ENCODE measurements around the gene ADK. TPM values are rescaled to one million over a fixed set of nuclear protein-coding genes. Genes with fewer than 3 reads are reported as not detected.

Gene ADK
- total and polyA plus RNA-seq, 2 of the 4 experiments (the other 2 are of a cell fraction), result 30.6 to 40.9 TPM

DNA sequence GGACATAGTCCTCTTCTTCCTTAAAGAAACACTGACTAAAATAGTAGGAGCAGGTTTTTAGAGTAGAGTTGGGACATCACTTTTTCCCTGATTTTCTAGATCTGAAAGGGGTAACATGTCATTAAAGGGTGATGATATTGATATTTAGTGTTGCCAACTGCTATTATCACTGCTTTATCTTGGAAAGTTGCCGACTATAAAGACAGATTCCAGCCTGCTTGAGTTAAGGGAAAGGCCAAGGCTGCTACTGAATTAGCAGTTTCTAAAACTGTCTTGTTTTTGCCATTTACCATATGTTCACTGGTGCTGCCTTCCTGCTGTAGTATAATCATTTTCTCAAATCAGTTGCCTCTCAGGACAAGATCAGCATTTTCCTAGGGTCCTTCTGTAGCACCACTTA is 30.1 kb upstream of the ADK start:
- Histone ChIP-seq H4K8ac (ENCODE audit: low read depth in 2 of 2, low read length in 2 of 2) (no peak overlapping the region), H3K23ac (ENCODE audit: low read depth, low read length) (no peak overlapping the region), H2AFZ (replicated peaks; ENCODE audit: low read length, poor library complexity) (no peak overlapping the region), H2BK15ac (ENCODE audit: low read depth, low read length) (no peak overlapping the region), H3K9me1 (ENCODE audit: insufficient read depth, low read length) (no peaks in the 10 kb centered on the region; the same call in 1 of the 2 replicates), H3K56ac (ENCODE audit: extremely low read depth, insufficient read depth, low read length) (no peak overlapping the region), H4K5ac (ENCODE audit: low read depth, low read length) (no peak overlapping the region), H3K14ac (replicated peaks; ENCODE audit: low read depth, low read length) (no peak overlapping the region), H2AK5ac (ENCODE audit: low read depth, low read length) (no peak overlapping the region), H4K91ac (ENCODE audit: insufficient read depth, low read depth, low read length) (no peak overlapping the region), H3K4ac (ENCODE audit: low read depth, low read length) (no peak overlapping the region), H3K79me1 (ENCODE audit: low read depth in 1 of 2, low read length in 2 of 2) (peaks cover 14 to 46% of the 10 kb centered on the region in 2 experiments; a peak in 3 of 4 replicates), H3K36me3 (ENCODE audit: control insufficient read depth, insufficient read depth, low read length) (peaks cover 54% of the 10 kb centered on the region), H4K20me1 (ENCODE audit: insufficient read depth, low read length) (peaks cover 29% of the 10 kb centered on the region), H3K27ac (ENCODE audit: insufficient read depth, low read length) (no peak overlapping the region), H3K9me3 (ENCODE audit: control insufficient read depth, insufficient read depth, low read length) (no peaks in the 10 kb centered on the region), H3K27me3 (ENCODE audit: control insufficient read depth, insufficient read depth, low read length) (no peaks in the 10 kb centered on the region), H2BK5ac (ENCODE audit: low read depth, low read length, poor library complexity, severe bottlenecking) (no peak overlapping the region), H3K4me3 (ENCODE audit: insufficient read depth, low read depth, low read length) (no peak overlapping the region), H3K4me1 (ENCODE audit: control insufficient read depth, insufficient read depth, low read length) (peaks cover 10% of the 10 kb centered on the region), H2BK20ac (ENCODE audit: low read depth, low read length) (no peak overlapping the region), H3K4me2 (ENCODE audit: low read depth, low read length) (no peak overlapping the region), H2BK120ac (ENCODE audit: low read depth, low read length) (no peak overlapping the region), H2AK9ac (replicated peaks; ENCODE audit: low read depth, low read length, poor library complexity) (no peak overlapping the region), H3K9ac (ENCODE audit: low read depth, low read length) (no peak overlapping the region), H3K18ac (ENCODE audit: low read depth, low read length) (no peak overlapping the region)
- intact Hi-C loops (cut with micrococcal nuclease), result loop anchor here (10.0 kb wide), 1 partner anchor 984 kb away; a partner anchor contains a TSS
- CTCF ChIA-PET, result no interaction called here
- in situ Hi-C loops (cut with MboI; ENCODE audit: low sequenced_read_pairs), result no loop called here
- ATAC-seq (ENCODE audit: low read depth) (no peak), DNase-seq (no peak)
- dilution Hi-C loops (cut with HindIII; ENCODE audit: low sequenced_read_pairs, unreplicated experiment), result no loop called here
- TF ChIP-seq RAD21 (IDR thresholded peaks at IDR 0.05; ENCODE audit: low read length) (no peak), CEBPB (IDR thresholded peaks at IDR 0.05; ENCODE audit: low read depth, low read length) (no peak), RFX5 (IDR thresholded peaks at IDR 0.05; ENCODE audit: low read depth, low read length) (no peak), SMC3 (IDR thresholded peaks at IDR 0.05; ENCODE audit: low read depth, low read length) (no peak), NFE2L2 (IDR thresholded peaks at IDR 0.05; ENCODE audit: low read depth, low read length) (no peak), CHD1 (IDR thresholded peaks at IDR 0.05; ENCODE audit: low read depth, low read length) (no peak), CTCF (conservative IDR thresholded peaks at IDR 0.05; ENCODE audit: low read depth, low read length) (no peak)
- WGBS, 2 experiments (ENCODE audit: extremely low coverage in 2 of 2, insufficient read length in 1 of 2), result no CpG with 5 or more reads among the region's 1 CpG
- BruUV-seq (replicated peaks), result no TSS peak
- POLR2A ChIA-PET (ENCODE audit: unreplicated experiment), result no interaction called here

Measured in IMR-90 (cell line).